ENCODE data around the gene ZXDC. TPM values are rescaled to one million over a fixed set of nuclear protein-coding genes. Genes with fewer than 3 reads are reported as not detected.
A peak's percentile ranks its signal among the peaks of the same experiment; 100 is the strongest.

Gene ZXDC
- total RNA-seq, 1 experiment from 2014 or later: 37.2 TPM

DNA sequence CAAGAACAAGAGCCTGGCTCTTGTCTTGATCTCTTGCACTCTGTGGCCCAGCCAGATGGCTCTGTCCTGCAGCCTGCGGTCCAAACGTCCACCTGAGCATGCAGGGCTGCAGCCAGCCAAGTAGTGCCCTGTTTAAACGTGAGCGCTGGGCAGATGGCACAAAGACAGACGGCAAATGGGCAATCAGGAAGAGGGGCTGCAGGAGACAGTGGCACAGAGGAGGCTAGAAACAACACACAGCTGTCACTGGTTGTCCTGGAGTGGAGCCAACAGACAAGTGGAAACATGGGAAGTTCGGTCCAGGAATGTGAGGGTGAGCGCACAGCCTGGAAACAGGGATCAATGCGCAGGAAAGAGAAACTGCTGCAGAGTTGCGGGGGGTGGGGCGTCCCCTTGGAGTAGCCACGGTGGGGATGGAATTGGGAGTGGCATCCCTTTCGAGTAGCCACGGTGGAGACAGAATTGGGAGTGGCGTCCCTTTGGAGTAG is 10.7 kb upstream of the ZXDC start:
- no peak for DNase-seq (ENCODE audit: unreplicated experiment)
- no peaks in the 10 kb centered on the region for H3K36me3 Mint-ChIP-seq (ENCODE audit: insufficient read depth, unreplicated experiment)
- CTCF ChIA-PET: no interaction called here
- POLR2A ChIA-PET: interaction anchor here (1.3 kb wide), 1 partner anchor 10 kb away, joined by 5 read pairs; no protein-coding TSS in a partner anchor
- H3K4me1 Mint-ChIP-seq (ENCODE audit: insufficient read depth, unreplicated experiment): peaks cover 18% of the 10 kb centered on the region
- H3K4me3 Mint-ChIP-seq (ENCODE audit: unreplicated experiment): no peak overlapping the region
- H3K27ac Mint-ChIP-seq (ENCODE audit: low read depth, unreplicated experiment): peak overlapping the region; percentile 59
- TF ChIP-seq, protein P1, sequence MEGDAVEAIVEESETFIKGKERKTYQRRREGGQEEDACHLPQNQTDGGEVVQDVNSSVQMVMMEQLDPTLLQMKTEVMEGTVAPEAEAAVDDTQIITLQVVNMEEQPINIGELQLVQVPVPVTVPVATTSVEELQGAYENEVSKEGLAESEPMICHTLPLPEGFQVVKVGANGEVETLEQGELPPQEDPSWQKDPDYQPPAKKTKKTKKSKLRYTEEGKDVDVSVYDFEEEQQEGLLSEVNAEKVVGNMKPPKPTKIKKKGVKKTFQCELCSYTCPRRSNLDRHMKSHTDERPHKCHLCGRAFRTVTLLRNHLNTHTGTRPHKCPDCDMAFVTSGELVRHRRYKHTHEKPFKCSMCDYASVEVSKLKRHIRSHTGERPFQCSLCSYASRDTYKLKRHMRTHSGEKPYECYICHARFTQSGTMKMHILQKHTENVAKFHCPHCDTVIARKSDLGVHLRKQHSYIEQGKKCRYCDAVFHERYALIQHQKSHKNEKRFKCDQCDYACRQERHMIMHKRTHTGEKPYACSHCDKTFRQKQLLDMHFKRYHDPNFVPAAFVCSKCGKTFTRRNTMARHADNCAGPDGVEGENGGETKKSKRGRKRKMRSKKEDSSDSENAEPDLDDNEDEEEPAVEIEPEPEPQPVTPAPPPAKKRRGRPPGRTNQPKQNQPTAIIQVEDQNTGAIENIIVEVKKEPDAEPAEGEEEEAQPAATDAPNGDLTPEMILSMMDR (IDR thresholded peaks at IDR 0.05; ENCODE audit: unreplicated experiment): no peak
- no TSS peak for BruUV-seq (replicated peaks)
- intact Hi-C loops (cut with micrococcal nuclease): no loop called here
- no peaks in the 10 kb centered on the region for H3K27me3 Mint-ChIP-seq (ENCODE audit: insufficient read depth, unreplicated experiment)
- no peaks in the 10 kb centered on the region for H3K9me3 Mint-ChIP-seq (ENCODE audit: unreplicated experiment)

DNA sequence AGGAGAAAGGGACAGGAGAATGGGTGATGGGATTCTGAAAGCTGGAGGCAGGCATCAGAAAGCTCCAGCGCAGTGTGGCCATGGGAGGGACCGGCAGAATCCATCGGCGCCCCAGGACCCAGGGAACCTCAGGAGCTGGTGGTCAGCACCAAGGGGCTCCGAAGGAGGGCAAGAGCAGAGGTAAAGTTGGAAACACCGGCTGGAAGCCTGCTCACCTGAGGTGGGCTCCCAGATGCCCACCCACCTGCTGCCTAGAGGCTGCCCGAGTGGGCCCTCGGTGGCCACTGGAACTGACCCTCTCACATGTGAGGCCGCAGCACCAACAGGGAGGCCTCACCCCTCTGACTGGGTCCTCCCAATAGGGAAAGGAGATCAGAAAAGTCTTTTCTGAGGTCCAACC is 10.3 kb upstream of the ZXDC start:
- BruUV-seq (replicated peaks): no TSS peak
- intact Hi-C loops (cut with micrococcal nuclease): no loop called here
- H3K9me3 Mint-ChIP-seq (ENCODE audit: unreplicated experiment): no peaks in the 10 kb centered on the region
- H3K4me3 Mint-ChIP-seq (ENCODE audit: unreplicated experiment): no peak overlapping the region
- no peak for DNase-seq (ENCODE audit: unreplicated experiment)
- H3K27ac Mint-ChIP-seq (ENCODE audit: low read depth, unreplicated experiment): no peak overlapping the region
- ChIA-PET POLR2A (no interaction called here), CTCF (interaction anchor here (2.0 kb wide), 1 partner anchor 36 kb away, joined by 7 read pairs; no protein-coding TSS in a partner anchor)
- no peaks in the 10 kb centered on the region for H3K27me3 Mint-ChIP-seq (ENCODE audit: insufficient read depth, unreplicated experiment)
- H3K36me3 Mint-ChIP-seq (ENCODE audit: insufficient read depth, unreplicated experiment): no peaks in the 10 kb centered on the region
- TF ChIP-seq, protein P1 (IDR thresholded peaks at IDR 0.05; ENCODE audit: unreplicated experiment): no peak
- peaks cover 18% of the 10 kb centered on the region for H3K4me1 Mint-ChIP-seq (ENCODE audit: insufficient read depth, unreplicated experiment)

DNA sequence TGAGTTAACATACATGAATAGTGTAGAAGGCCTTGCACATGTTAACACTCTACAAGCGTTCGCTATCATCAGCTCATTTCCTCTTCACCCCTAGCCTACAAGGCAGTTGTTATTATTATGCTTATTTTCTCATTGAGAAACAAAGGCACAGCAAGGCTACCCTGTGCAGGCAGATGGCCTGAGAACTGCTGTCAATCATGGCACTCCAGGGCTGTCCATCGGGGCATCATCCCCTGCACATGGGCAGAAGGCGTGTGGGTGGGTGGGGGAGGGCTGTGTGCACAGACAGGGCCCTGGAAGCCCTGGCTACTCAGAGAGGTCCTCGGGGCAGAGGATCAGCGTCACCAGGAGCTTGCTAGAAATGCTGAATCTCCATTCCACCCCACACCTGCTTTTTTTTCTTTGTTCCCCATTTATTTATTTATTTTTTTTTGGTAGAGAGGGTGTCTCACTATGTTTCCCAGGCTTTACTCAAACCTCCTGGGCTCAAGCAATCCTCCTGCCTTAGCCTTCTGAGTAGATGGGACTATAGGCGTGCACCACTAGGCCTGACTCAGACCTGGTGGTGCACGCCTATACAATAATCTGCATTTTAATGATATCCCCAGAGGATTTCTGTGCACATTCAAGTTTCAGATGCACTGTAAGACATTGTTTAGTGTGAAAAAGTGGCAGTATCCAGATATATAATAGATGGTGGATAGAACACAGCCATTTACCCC is 9.6 kb upstream of the ZXDC start:
- Mint-ChIP-seq H3K36me3 (ENCODE audit: insufficient read depth, unreplicated experiment) (no peaks in the 10 kb centered on the region), H3K27ac (ENCODE audit: low read depth, unreplicated experiment) (no peak overlapping the region), H3K9me3 (ENCODE audit: unreplicated experiment) (no peaks in the 10 kb centered on the region), H3K4me3 (ENCODE audit: unreplicated experiment) (no peak overlapping the region), H3K27me3 (ENCODE audit: insufficient read depth, unreplicated experiment) (no peaks in the 10 kb centered on the region), H3K4me1 (ENCODE audit: insufficient read depth, unreplicated experiment) (peaks cover 18% of the 10 kb centered on the region)
- BruUV-seq (replicated peaks): no TSS peak
- intact Hi-C loops (cut with micrococcal nuclease): no loop called here
- TF ChIP-seq, protein P1 (IDR thresholded peaks at IDR 0.05; ENCODE audit: unreplicated experiment): no peak
- ChIA-PET POLR2A (interaction anchor here (0.6 kb wide), 1 partner anchor 550 kb away, joined by 4 read pairs; no protein-coding TSS in a partner anchor), CTCF (interaction anchor here (0.7 to 2.0 kb wide), 3 partner anchors 37 to 1584 kb away, joined by 3 to 7 read pairs (median 3); no protein-coding TSS in a partner anchor)
- no peak for DNase-seq (ENCODE audit: unreplicated experiment)

DNA sequence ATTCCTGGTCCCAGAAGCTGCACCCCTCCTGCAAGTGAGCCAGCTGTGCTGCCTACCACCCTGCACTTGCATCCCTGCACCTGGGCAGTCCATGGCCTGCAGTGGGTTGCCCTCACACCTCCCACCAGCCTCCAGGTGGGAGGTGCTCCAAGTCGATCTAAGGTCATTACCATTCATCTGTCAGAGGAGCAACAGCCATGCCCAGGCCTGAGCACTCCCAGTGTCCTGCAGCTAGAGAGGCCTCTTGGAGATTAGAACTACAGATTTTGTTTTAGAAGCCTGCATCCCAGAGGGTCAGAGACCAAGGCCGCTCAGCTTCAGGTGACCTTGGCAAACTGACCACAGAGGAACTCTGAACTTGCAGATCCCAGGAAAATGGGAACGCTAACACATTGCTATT is 9.0 kb upstream of the ZXDC start:
- Mint-ChIP-seq H3K27ac (ENCODE audit: low read depth, unreplicated experiment) (peak overlapping the region; percentile 13), H3K4me3 (ENCODE audit: unreplicated experiment) (no peak overlapping the region), H3K9me3 (ENCODE audit: unreplicated experiment) (no peaks in the 10 kb centered on the region), H3K4me1 (ENCODE audit: insufficient read depth, unreplicated experiment) (peaks cover 18% of the 10 kb centered on the region), H3K36me3 (ENCODE audit: insufficient read depth, unreplicated experiment) (no peaks in the 10 kb centered on the region), H3K27me3 (ENCODE audit: insufficient read depth, unreplicated experiment) (no peaks in the 10 kb centered on the region)
- CTCF ChIA-PET: interaction anchor here (1.5 to 2.0 kb wide), 2 partner anchors 38 to 267 kb away, joined by 3 to 7 read pairs; no protein-coding TSS in a partner anchor
- POLR2A ChIA-PET: no interaction called here
- no peak for DNase-seq (ENCODE audit: unreplicated experiment)
- intact Hi-C loops (cut with micrococcal nuclease): no loop called here
- TF ChIP-seq, protein P1 (IDR thresholded peaks at IDR 0.05; ENCODE audit: unreplicated experiment): no peak
- BruUV-seq (replicated peaks): no TSS peak

All from MCF 10A (cell line).